Liver (tissue), 9 donors: ENCODE results near the gene SMIM44. TPM values are rescaled to one million over a fixed set of nuclear protein-coding genes. Genes with fewer than 3 reads are reported as not detected.
A peak's percentile ranks its signal among the peaks of the same experiment; 100 is the strongest.

Experiments used
- DNase-seq: peaks from one replicate; pipeline ENCODE4 v3.0.0-alpha.2; 2017; ENCODE audit warnings: low spot score
- H3K27ac ChIP-seq, 2 donors: one replicate each; pipeline ENCODE4 v1.7.0; 2013; ENCODE audit warnings: inconsistent platforms in 2 of 2, low read length in 2 of 2, control low read depth in 1 of 2, low read depth in 1 of 2, mild to moderate bottlenecking in 1 of 2
- H3K27me3 ChIP-seq, 4 donors: one replicate each; pipeline versions ENCODE4 v1.6.1 to v1.7.0; 2013; ENCODE audit warnings: low read length in 3 of 4, inconsistent platforms in 1 of 4, mild to moderate bottlenecking in 1 of 4, moderate library complexity in 1 of 4; ENCODE audit not compliant: control insufficient read depth in 4 of 4, insufficient read depth in 4 of 4
- H3K36me3 ChIP-seq, 4 donors: one replicate each; pipeline versions ENCODE4 v1.6.1 to v1.7.0; 2013; ENCODE audit warnings: low read length in 3 of 4, mild to moderate bottlenecking in 3 of 4, low read depth in 1 of 4, moderate library complexity in 1 of 4; ENCODE audit not compliant: control insufficient read depth in 4 of 4, insufficient read depth in 3 of 4
- H3K4me1 ChIP-seq, 4 donors: one replicate each; pipeline versions ENCODE4 v1.6.1 to v1.7.0; 2013; ENCODE audit warnings: low read length in 3 of 4, mild to moderate bottlenecking in 3 of 4, moderate library complexity in 1 of 4; ENCODE audit not compliant: control insufficient read depth in 4 of 4, insufficient read depth in 4 of 4
- H3K4me3 ChIP-seq, 3 donors: one replicate each; pipeline versions ENCODE4 v1.6.1 to v1.7.0; 2013; ENCODE audit warnings: low read length in 3 of 3, control low read depth in 1 of 3, low read depth in 1 of 3, mild to moderate bottlenecking in 1 of 3
- H3K9ac ChIP-seq, 2 donors: one replicate each; pipeline ENCODE4 v1.7.0; 2013; ENCODE audit warnings: low read length in 2 of 2, mild to moderate bottlenecking in 2 of 2, moderate library complexity in 2 of 2, control low read depth in 1 of 2, low read depth in 1 of 2
- H3K9me3 ChIP-seq, 4 donors: one replicate each; pipeline versions ENCODE4 v1.6.1 to v1.7.0; 2013; ENCODE audit warnings: low read length in 3 of 4; ENCODE audit not compliant: control insufficient read depth in 4 of 4
- ATF3 ChIP-seq: IDR thresholded peaks from 2 replicates; pipeline ENCODE4 v1.6.1; 2016; ENCODE audit warnings: antibody characterized with exemption
- CTCF ChIP-seq: fragments of 150-350 bp; IDR thresholded peaks from 2 replicates; pipeline ENCODE4 v1.5.1; 2017; ENCODE audit warnings: improper control_type of control experiment, low read depth, low read length; ENCODE audit not compliant: missing input control
- EGR1 ChIP-seq, 2 donors: IDR thresholded peaks; 2 replicates each; pipeline ENCODE4 v1.6.1; 2016 to 2018; ENCODE audit warnings: antibody characterized with exemption in 2 of 2, low read depth in 2 of 2
- FOXA1 ChIP-seq: IDR thresholded peaks from 2 replicates; pipeline ENCODE4 v1.6.1; 2016; ENCODE audit warnings: antibody characterized with exemption
- FOXA2 ChIP-seq: IDR thresholded peaks from 2 replicates; pipeline ENCODE4 v1.6.1; 2016; ENCODE audit warnings: antibody characterized with exemption
- GABPA ChIP-seq, 2 donors: IDR thresholded peaks in 1 of 2; conservative IDR thresholded peaks in 1 of 2; 2 replicates each; pipeline ENCODE4 v1.6.1; 2016; ENCODE audit warnings: antibody characterized with exemption in 2 of 2, mild to moderate bottlenecking in 1 of 2, moderate library complexity in 1 of 2
- HNF4A ChIP-seq, 2 donors: conservative IDR thresholded peaks; 2 replicates each; pipeline ENCODE4 v1.6.1; 2016; ENCODE audit warnings: antibody characterized with exemption in 2 of 2, mild to moderate bottlenecking in 2 of 2
- HNF4G ChIP-seq: IDR thresholded peaks from 2 replicates; pipeline ENCODE4 v1.6.1; 2016; ENCODE audit warnings: antibody characterized with exemption
- JUND ChIP-seq, 2 donors: IDR thresholded peaks; 2 replicates each; pipeline ENCODE4 v1.6.1; 2016; ENCODE audit warnings: antibody characterized with exemption in 2 of 2
- MAX ChIP-seq: IDR thresholded peaks from 2 replicates; pipeline ENCODE4 v1.6.1; 2016; ENCODE audit warnings: antibody characterized with exemption
- NR2F2 ChIP-seq: IDR thresholded peaks from 2 replicates; pipeline ENCODE4 v1.6.1; 2016; ENCODE audit warnings: antibody characterized with exemption
- RAD21 ChIP-seq, 2 donors: IDR thresholded peaks; 2 replicates each; pipeline ENCODE4 v1.6.1; 2016; ENCODE audit warnings: antibody characterized with exemption in 2 of 2, mild to moderate bottlenecking in 2 of 2
- REST ChIP-seq: IDR thresholded peaks from 2 replicates; pipeline ENCODE4 v1.6.1; 2016; ENCODE audit warnings: antibody characterized with exemption, mild to moderate bottlenecking
- RXRA ChIP-seq, 2 donors: IDR thresholded peaks; 2 replicates each; pipeline ENCODE4 v1.6.1; 2017 to 2018; ENCODE audit warnings: antibody characterized with exemption in 2 of 2, mild to moderate bottlenecking in 1 of 2
- SP1 ChIP-seq: IDR thresholded peaks from 2 replicates; pipeline ENCODE4 v1.6.1; 2018; ENCODE audit warnings: antibody characterized with exemption, mild to moderate bottlenecking
- TAF1 ChIP-seq: conservative IDR thresholded peaks from 2 replicates; pipeline ENCODE4 v1.6.1; 2016; ENCODE audit warnings: antibody characterized with exemption, mild to moderate bottlenecking
- YY1 ChIP-seq: IDR thresholded peaks from 2 replicates; pipeline ENCODE4 v1.6.1; 2016; ENCODE audit warnings: antibody characterized with exemption, mild to moderate bottlenecking
- ZBTB33 ChIP-seq: IDR thresholded peaks from 2 replicates; pipeline ENCODE4 v1.6.1; 2016; ENCODE audit warnings: antibody characterized with exemption
- WGBS: extraction: QIAGEN DNeasy Blood & Tissue Kit; methylation state at CpG from one replicate; pipeline ENCODE4 v1.1.7; 2013; 5-methylcytosine and 5-hydroxymethylcytosine counted together
- polyA plus RNA-seq, 2 donors: library from polyadenylated mRNA; stranded (reverse) in 1 of 2; unstranded in 1 of 2; fragments of 200-250 nt in 1 of 2; fragments of >200 nt in 1 of 2; fragmentation: Nextera tagmentation in 1 of 2; extraction: Ambion mirVana in 1 of 2; gene quantifications; one replicate each; pipeline versions ENCODE4 v1.2.1 to v1.2.3, GENCODE V29; 2013 to 2015
- total RNA-seq, 2 donors: library from RNA; depleted of rRNA; stranded (reverse); fragments of >200 nt; gene quantifications; one replicate each; pipeline ENCODE4 v1.2.3, GENCODE V29; 2014
- donor health status: healthy.
- donor health status: healthy.
- donor health status: healthy.
- donor health status: healthy.
- donor health status: healthy.

SMIM44 gene
- total and polyA plus RNA-seq, 4 donors: not detected

GRCh38 chr19:3521104-3521445 is 37.8 kb upstream of the SMIM44 start:
- H3K9ac ChIP-seq: no peak overlapping the region
- peaks cover 3 to 14% (median 11%) of the 10 kb centered on the region in 4 donors for H3K36me3 ChIP-seq
- H3K27ac ChIP-seq: no peak overlapping the region
- no peaks in the 10 kb centered on the region for H3K27me3 ChIP-seq
- H3K4me1 ChIP-seq: peaks cover 17 to 41% (median 27%) of the 10 kb centered on the region in 4 donors
- no peaks in the 10 kb centered on the region for H3K9me3 ChIP-seq
- no peak overlapping the region for H3K4me3 ChIP-seq
- no peak for DNase-seq
- 80% methylated on average over 7 of the region's 7 CpGs for WGBS
- TF ChIP-seq YY1 (no peak), FOXA1 (no peak), RAD21 (IDR thresholded peaks at IDR 0.05) (no peak), HNF4G (no peak), JUND (IDR thresholded peaks at IDR 0.05) (no peak), ATF3 (no peak)

- no peak overlapping the region for H3K9ac ChIP-seq
- no peaks in the 10 kb centered on the region for H3K9me3 ChIP-seq
- no peak for DNase-seq
- no peak overlapping the region for H3K4me3 ChIP-seq
- H3K27me3 ChIP-seq: no peaks in the 10 kb centered on the region
- peaks cover 17 to 46% (median 28%) of the 10 kb centered on the region in 4 donors for H3K4me1 ChIP-seq
- no peak overlapping the region for H3K27ac ChIP-seq
- 91% methylated on average over 37 of the region's 37 CpGs for WGBS
- TF ChIP-seq NR2F2: no peak
- peak in 1 of 2 donors; percentile 9 for TF ChIP-seq RXRA (IDR thresholded peaks at IDR 0.05)
- peaks cover 3 to 10% (median 8%) of the 10 kb centered on the region in 4 donors for H3K36me3 ChIP-seq
Observed at GRCh38 chr19:3520166-3521103, 37.2 kb upstream of the SMIM44 start.

- TF ChIP-seq HNF4G: no peak
- no peak for TF ChIP-seq JUND (IDR thresholded peaks at IDR 0.05)
- TF ChIP-seq CTCF: no peak
- TF ChIP-seq RAD21 (IDR thresholded peaks at IDR 0.05): no peak
- TF ChIP-seq GABPA (IDR thresholded peaks at IDR 0.05 in 1 of 2, conservative IDR thresholded peaks at IDR 0.05 in 1 of 2): no peak
- TF ChIP-seq FOXA2: no peak
- TF ChIP-seq EGR1 (IDR thresholded peaks at IDR 0.05; ENCODE audit: low read depth in 2 of 2): no peak
- TF ChIP-seq ZBTB33: no peak
- no peak for TF ChIP-seq ATF3
- no peak for TF ChIP-seq SP1
- TF ChIP-seq MAX: no peak
- TF ChIP-seq FOXA1: no peak
- no peak for TF ChIP-seq YY1
- no peak for TF ChIP-seq REST
- no peak for TF ChIP-seq TAF1
- no peak for TF ChIP-seq HNF4A (conservative IDR thresholded peaks at IDR 0.05)
- TF ChIP-seq RXRA (IDR thresholded peaks at IDR 0.05): no peak
- no peak for TF ChIP-seq NR2F2
- Histone ChIP-seq H3K9ac (no peak overlapping the region), H3K4me1 (peaks cover 17 to 42% (median 30%) of the 10 kb centered on the region in 4 donors), H3K9me3 (no peaks in the 10 kb centered on the region), H3K4me3 (no peak overlapping the region), H3K27ac (no peak overlapping the region), H3K36me3 (peaks cover 0 to 6% (median 4%) of the 10 kb centered on the region in 4 donors), H3K27me3 (no peaks in the 10 kb centered on the region)
- 90% methylated on average over 18 of the region's 18 CpGs for WGBS
- DNase-seq: no peak
Observed at GRCh38 chr19:3519126-3519525, 35.9 kb upstream of the SMIM44 start.
